ENCODE results near the gene DEFB123. TPM values are rescaled to one million over a fixed set of nuclear protein-coding genes. Genes with fewer than 3 reads are reported as not detected.

DEFB123 gene
- total and polyA plus RNA-seq, 9 of the 15 experiments (the other 6 are each of a cell fraction or from before 2014, with no cell fraction given): not detected

- in situ Hi-C loops (cut with MboI) (no loop called here), intact Hi-C loops (cut with micrococcal nuclease) (no loop called here)
- ChIA-PET POLR2A (interaction anchor here (0.7 to 1.3 kb wide), 5 partner anchors 8 to 38 kb away, joined by 3 to 5 read pairs (median 3); no protein-coding TSS in a partner anchor), CTCF (ENCODE audit: low intra/inter-chr PET ratio) (no interaction called here)
- H3K4me3 ChIP-seq: no peak within 1 kb of the TSS
- no peak within 1 kb of the TSS for H3K9ac ChIP-seq (ENCODE audit: insufficient read depth in 1 of 2, low read depth in 2 of 2, low read length in 2 of 2)
- no peaks in the 10 kb centered on the region; the same call in 1 of the 2 replicates for H4K20me1 ChIP-seq (replicated peaks; ENCODE audit: control insufficient read depth, insufficient read depth, low read length)
- no peaks in the 10 kb centered on the region for H3K9me3 ChIP-seq (replicated peaks; ENCODE audit: control insufficient read depth, insufficient read depth, low read depth, low read length)
- FAIRE-seq: no peak
- TF ChIP-seq TCF15 (CRISPR knock-in tag; IDR thresholded peaks at IDR 0.05): no peak
- no peak for TF ChIP-seq KDM1A (IDR thresholded peaks at IDR 0.05)
- no peak for TF ChIP-seq ZBTB26 (CRISPR knock-in tag; IDR thresholded peaks at IDR 0.05)
- TF ChIP-seq PHTF2 (CRISPR knock-in tag; IDR thresholded peaks at IDR 0.05): no peak
- no peak for TF ChIP-seq ERF (CRISPR knock-in tag; IDR thresholded peaks at IDR 0.05)
- no peak for TF ChIP-seq SNAPC5 (CRISPR knock-in tag; IDR thresholded peaks at IDR 0.05)
- TF ChIP-seq ZNF780A (CRISPR knock-in tag; IDR thresholded peaks at IDR 0.05): no peak
- TF ChIP-seq CREB3L1 (IDR thresholded peaks at IDR 0.05; ENCODE audit: borderline replicate concordance, low read depth): no peak
- TF ChIP-seq SFPQ (IDR thresholded peaks at IDR 0.05; ENCODE audit: low read depth, low read length): no peak
- BruUV-seq (replicated peaks): no TSS peak
- H2AFZ ChIP-seq (ENCODE audit: low read depth, low read length): no peak within 1 kb of the TSS
- H3K36me3 ChIP-seq (ENCODE audit: control insufficient read depth, insufficient read depth, low read length): no peaks in the 10 kb centered on the region
- H3K4me1 ChIP-seq (replicated peaks in 1 of 2; ENCODE audit: control insufficient read depth in 2 of 2, insufficient read depth in 2 of 2, low read length in 2 of 2): peaks cover 5 to 16% of the 10 kb centered on the region in 2 experiments; a peak in 4 of 5 replicates
- ATAC-seq: peak; percentile 52
- no peaks in the 10 kb centered on the region for H3K9me1 ChIP-seq (ENCODE audit: control insufficient read depth, insufficient read depth, low read length)
- H3K4me2 ChIP-seq (ENCODE audit: insufficient read depth, low read length): no peak within 1 kb of the TSS
- peak in 2 of 4 experiments; percentile 67 to 73 for DNase-seq (ENCODE audit: extremely low read depth in 1 of 4, low spot score in 3 of 4)
- H3K27ac ChIP-seq (ENCODE audit: extremely low read depth, low read depth, low read length): no peak within 1 kb of the TSS
- no peaks in the 10 kb centered on the region for H3K79me2 ChIP-seq (ENCODE audit: control insufficient read depth, insufficient read depth, low read length)
- peaks cover 30 to 41% of the 10 kb centered on the region in 2 experiments; a peak in 4 of 5 replicates for H3K27me3 ChIP-seq (ENCODE audit: control insufficient read depth in 2 of 2, insufficient read depth in 2 of 2, low read length in 2 of 2)
- WGBS (ENCODE audit: insufficient coverage, low coverage, missing lambda C conversion rate): 12% methylated on average over 22 of the region's 33 CpGs
These were observed 34.5 kb downstream of the DEFB123 start, which contains the start of the genes DEFB124 and REM1 for GRCh38 chr20:31474758-31475427. DEFB124 (minus strand) TSS chr20:31475127; CDS start chr20:31473013, 2,114 bp downstream. REM1 (plus strand) TSS chr20:31475288; CDS start chr20:31476446, 1,158 bp downstream.

Measured in K562 (cell line).